Measurements from ENCODE around the gene RPTOR. TPM values are rescaled to one million over a fixed set of nuclear protein-coding genes. Genes with fewer than 3 reads are reported as not detected.

The RPTOR gene
- total and polyA plus RNA-seq, 2 experiments from 2014 or later = 6.6 to 16.1 TPM

DNA sequence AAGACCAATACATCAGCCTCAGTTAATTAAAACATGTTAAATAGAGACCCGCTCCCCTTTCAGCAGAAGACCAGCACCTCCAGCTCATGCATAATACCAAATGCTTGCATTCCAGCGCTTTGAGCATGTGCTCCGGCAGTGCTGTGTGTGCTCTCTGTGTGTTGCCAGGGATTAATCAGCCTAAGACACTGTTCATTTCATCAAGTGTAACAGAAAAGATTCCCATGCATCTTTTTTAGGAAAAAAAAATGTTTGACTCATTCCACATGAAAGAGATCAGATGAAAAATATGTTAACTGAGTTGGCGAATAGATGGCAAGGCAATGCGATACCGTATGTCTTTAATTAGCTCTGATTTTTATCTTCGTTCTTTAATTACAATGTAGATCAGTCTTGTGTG is 187.6 kb downstream of the RPTOR start:
- in situ Hi-C loops (cut with MboI) = no loop called here
- Histone ChIP-seq H3F3A (ENCODE audit: insufficient read depth) (0 out of 2 replicates have a peak, but pooled peaks cover 7% of the 10 kb centered on the region), H3K79me2 (ENCODE audit: insufficient read depth) (peaks cover 30% of the 10 kb centered on the region), H3K9me2 (ENCODE audit: insufficient read depth) (no peaks in the 10 kb centered on the region), H3K4me3 (0 out of 2 replicates have a peak overlapping the region, but pooled peaks have one; percentile 37), H3K27ac (peak overlapping the region; percentile 47), H3K9ac (peak overlapping the region; percentile 36; the same call in 1 of the 2 replicates), H3K36me3 (ENCODE audit: low read depth) (no peaks in the 10 kb centered on the region), H3K9me3 (ENCODE audit: low read depth) (no peaks in the 10 kb centered on the region), H4K20me1 (ENCODE audit: insufficient read depth) (no peaks in the 10 kb centered on the region), H2AFZ (no peak overlapping the region), H3K4me1 (ENCODE audit: insufficient read depth) (peaks cover 15% of the 10 kb centered on the region), H3K4me2 (ENCODE audit: unreplicated experiment) (peak overlapping the region; percentile 63), H3K27me3 (replicated peaks; ENCODE audit: insufficient read depth) (no peaks in the 10 kb centered on the region)
- peak; percentile 93 for DNase-seq
- WGBS, 2 experiments (ENCODE audit: low coverage in 1 of 2, low lambda C conversion rate in 2 of 2, missing lambda C conversion rate in 2 of 2) = 1% methylated on average over 7 of the region's 7 CpGs
- TF ChIP-seq EZH2 (IDR thresholded peaks at IDR 0.05; ENCODE audit: insufficient read depth, poor library complexity, severe bottlenecking) (no peak), EZH2phosphoT487 (IDR thresholded peaks at IDR 0.05; ENCODE audit: insufficient read depth, low read depth) (0 out of 2 replicates have a peak, but pooled peaks have one; percentile 37)

DNA sequence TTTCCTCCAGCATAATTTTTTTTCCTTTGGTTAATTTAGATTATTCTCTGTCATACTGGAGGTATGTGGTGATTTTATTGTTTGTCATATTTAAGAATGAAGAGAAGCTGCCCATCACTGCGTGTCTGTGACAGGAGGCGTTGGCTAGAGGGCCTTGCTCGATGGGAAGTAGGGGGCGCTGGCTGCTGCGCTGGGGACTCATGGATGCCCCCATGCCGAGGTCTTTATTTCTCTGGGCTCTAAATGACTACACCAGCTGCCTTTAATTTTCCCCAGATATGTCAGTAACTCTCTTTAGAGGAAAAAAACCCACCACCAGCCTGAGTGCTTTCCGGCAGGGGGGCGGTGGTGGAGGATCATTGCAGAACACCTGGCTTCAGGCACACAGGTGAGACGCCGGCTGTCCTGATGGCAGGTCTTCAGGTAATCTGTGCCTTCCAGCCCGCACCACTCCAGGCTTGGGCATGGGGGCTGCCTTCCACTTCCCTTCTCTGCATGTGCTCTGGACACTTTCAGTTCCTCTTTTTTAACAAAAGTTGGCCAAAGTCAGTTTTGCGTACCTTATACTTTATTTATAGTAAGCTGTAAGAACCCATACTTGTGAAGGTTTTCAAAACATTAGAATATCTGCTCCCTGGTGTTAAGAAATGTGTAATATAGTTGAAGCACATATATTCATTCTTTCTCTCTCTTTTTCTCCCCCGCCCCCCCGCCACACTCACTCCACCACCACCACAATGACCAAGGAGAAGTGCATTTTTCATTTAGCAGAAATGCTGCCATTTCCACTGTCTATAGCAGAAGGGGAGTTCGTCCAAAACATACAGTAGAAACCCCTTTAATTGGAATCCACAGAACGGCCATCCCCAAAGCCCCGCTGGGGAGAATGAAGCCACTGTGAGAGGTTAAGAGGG is 192.7 kb downstream of the RPTOR start:
- TF ChIP-seq EZH2phosphoT487 (IDR thresholded peaks at IDR 0.05; ENCODE audit: insufficient read depth, low read depth) (no peak), EZH2 (IDR thresholded peaks at IDR 0.05; ENCODE audit: insufficient read depth, poor library complexity, severe bottlenecking) (no peak)
- Histone ChIP-seq H3K4me1 (ENCODE audit: insufficient read depth) (peaks cover 7% of the 10 kb centered on the region), H3K9me3 (ENCODE audit: low read depth) (no peaks in the 10 kb centered on the region), H3K9me2 (ENCODE audit: insufficient read depth) (no peaks in the 10 kb centered on the region), H3K4me2 (ENCODE audit: unreplicated experiment) (no peak overlapping the region), H3K4me3 (no peak overlapping the region), H3K27ac (no peak overlapping the region), H3K36me3 (ENCODE audit: low read depth) (0 out of 2 replicates have a peak, but pooled peaks cover 5% of the 10 kb centered on the region), H3K27me3 (replicated peaks; ENCODE audit: insufficient read depth) (no peaks in the 10 kb centered on the region), H3K9ac (no peak overlapping the region), H3F3A (ENCODE audit: insufficient read depth) (0 out of 2 replicates have a peak, but pooled peaks cover 7% of the 10 kb centered on the region), H4K20me1 (ENCODE audit: insufficient read depth) (no peaks in the 10 kb centered on the region), H2AFZ (no peak overlapping the region), H3K79me2 (ENCODE audit: insufficient read depth) (no peaks in the 10 kb centered on the region)
- in situ Hi-C loops (cut with MboI) = no loop called here
- DNase-seq = no peak
- 95 to 96% methylated on average over 17 of the region's 17 CpGs for WGBS, 2 experiments (ENCODE audit: low coverage in 1 of 2, low lambda C conversion rate in 2 of 2, missing lambda C conversion rate in 2 of 2)

DNA sequence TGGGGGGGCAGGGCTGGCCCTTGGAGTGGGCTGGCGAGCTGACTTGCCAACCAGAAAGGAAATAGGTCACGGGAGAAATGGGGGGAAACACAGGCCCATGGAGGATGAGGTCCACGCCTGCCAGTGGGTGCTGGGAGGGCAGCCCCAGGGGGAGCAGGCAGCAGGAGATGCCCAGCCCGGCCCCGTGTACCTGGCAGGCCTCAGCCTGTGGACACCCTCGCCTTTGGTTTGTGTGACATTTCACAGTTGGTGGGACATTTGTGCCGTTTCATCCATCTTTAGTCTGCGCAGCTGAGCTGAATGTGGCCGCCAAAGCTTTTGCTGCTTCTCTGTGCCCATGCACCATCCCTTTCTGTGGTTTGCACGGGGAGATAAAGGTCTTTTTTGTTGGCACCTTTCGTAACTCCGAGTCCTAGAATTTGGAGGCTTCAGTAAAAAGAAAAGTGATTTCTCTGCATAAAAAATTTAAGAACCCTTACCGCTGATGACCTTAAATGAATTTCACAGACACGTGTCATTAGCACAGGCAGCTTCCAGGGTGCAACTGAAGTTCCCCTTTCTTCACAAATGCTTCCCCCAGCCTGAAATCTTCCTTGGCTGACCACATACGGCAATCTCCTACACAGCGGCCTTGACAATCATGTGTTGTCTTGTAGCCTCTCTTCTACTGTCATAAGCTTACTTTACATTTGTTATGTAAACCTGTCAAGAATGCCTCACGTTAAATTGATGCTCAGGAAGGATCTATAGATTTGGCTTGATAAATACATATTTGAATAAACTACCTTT is 193.6 kb downstream of the RPTOR start:
- DNase-seq = no peak
- WGBS, 2 experiments (ENCODE audit: low coverage in 1 of 2, low lambda C conversion rate in 2 of 2, missing lambda C conversion rate in 2 of 2) = 90 to 91% methylated on average over 16 to 17 of the region's 17 CpGs
- Histone ChIP-seq H4K20me1 (ENCODE audit: insufficient read depth) (no peaks in the 10 kb centered on the region), H3K27me3 (replicated peaks; ENCODE audit: insufficient read depth) (no peaks in the 10 kb centered on the region), H3K4me2 (ENCODE audit: unreplicated experiment) (no peak overlapping the region), H3K9me2 (ENCODE audit: insufficient read depth) (no peaks in the 10 kb centered on the region), H3K9ac (no peak overlapping the region), H3K36me3 (ENCODE audit: low read depth) (0 out of 2 replicates have a peak, but pooled peaks cover 5% of the 10 kb centered on the region), H3K9me3 (ENCODE audit: low read depth) (no peaks in the 10 kb centered on the region), H3K27ac (no peak overlapping the region), H3K4me3 (no peak overlapping the region), H3F3A (ENCODE audit: insufficient read depth) (peaks cover 6% of the 10 kb centered on the region; the same call in 1 of the 2 replicates), H3K4me1 (ENCODE audit: insufficient read depth) (peaks cover 7% of the 10 kb centered on the region), H3K79me2 (ENCODE audit: insufficient read depth) (no peaks in the 10 kb centered on the region), H2AFZ (no peak overlapping the region)
- TF ChIP-seq EZH2phosphoT487 (IDR thresholded peaks at IDR 0.05; ENCODE audit: insufficient read depth, low read depth) (no peak), EZH2 (IDR thresholded peaks at IDR 0.05; ENCODE audit: insufficient read depth, poor library complexity, severe bottlenecking) (no peak)
- in situ Hi-C loops (cut with MboI) = no loop called here
